Body of pancreas (tissue), 4 donors: ENCODE measurements around the gene BSPRY.
"Not testable (repeated sequence)": the region's sequence is repeated elsewhere in the genome, so short reads cannot be mapped to it uniquely, and the experiment has no call there.

Source experiments
- POLR2A ChIP-seq, 3 donors: fragments of 450-650 bp; IDR thresholded peaks; one replicate each; pipeline ENCODE4 v1.6.1; 2016; ENCODE audit warnings: antibody characterized with exemption in 3 of 3, mild to moderate bottlenecking in 2 of 3
- TF ChIP-seq, protein P1 (sequence below), 7 experiments: fragments of 450-650 bp in 4 of 7; fragments of 200-600 bp in 3 of 7; sonication (generic) in 3 of 7; IDR thresholded peaks; one replicate each; pipeline ENCODE4 v1.5.1; 2016 to 2019; ENCODE audit warnings: antibody characterized with exemption in 7 of 7

DNA sequence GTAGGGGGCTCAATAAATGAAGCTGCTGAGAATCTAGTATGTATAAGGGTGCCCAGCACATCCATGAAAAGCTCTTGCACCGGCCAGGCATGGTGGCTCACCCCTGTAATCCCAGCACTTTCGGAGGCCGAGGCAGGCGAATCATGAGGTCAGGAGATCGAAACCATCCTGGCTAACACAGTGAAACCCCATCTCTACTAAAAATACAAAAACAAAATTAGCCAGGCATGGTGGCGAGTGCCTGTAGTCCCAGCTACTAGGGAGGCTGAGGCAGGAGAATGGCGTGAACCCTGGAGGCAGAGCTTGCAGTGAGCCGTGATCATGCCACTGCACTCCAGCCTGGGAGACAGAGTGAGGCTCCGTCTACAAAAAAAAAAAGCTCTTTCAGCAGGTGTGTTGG, 57.0 kb downstream of the BSPRY start:
- TF ChIP-seq, protein P1, sequence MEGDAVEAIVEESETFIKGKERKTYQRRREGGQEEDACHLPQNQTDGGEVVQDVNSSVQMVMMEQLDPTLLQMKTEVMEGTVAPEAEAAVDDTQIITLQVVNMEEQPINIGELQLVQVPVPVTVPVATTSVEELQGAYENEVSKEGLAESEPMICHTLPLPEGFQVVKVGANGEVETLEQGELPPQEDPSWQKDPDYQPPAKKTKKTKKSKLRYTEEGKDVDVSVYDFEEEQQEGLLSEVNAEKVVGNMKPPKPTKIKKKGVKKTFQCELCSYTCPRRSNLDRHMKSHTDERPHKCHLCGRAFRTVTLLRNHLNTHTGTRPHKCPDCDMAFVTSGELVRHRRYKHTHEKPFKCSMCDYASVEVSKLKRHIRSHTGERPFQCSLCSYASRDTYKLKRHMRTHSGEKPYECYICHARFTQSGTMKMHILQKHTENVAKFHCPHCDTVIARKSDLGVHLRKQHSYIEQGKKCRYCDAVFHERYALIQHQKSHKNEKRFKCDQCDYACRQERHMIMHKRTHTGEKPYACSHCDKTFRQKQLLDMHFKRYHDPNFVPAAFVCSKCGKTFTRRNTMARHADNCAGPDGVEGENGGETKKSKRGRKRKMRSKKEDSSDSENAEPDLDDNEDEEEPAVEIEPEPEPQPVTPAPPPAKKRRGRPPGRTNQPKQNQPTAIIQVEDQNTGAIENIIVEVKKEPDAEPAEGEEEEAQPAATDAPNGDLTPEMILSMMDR (IDR thresholded peaks at IDR 0.05), result not testable (repeated sequence)
- not testable (repeated sequence) for TF ChIP-seq POLR2A (IDR thresholded peaks at IDR 0.05)
